DMS 273 treated with DMSO at 0.1 percent for 48 hours (cell line): Measurements from ENCODE around the gene RUNX1.

Source experiments
- DNase-seq: peaks from one replicate; lab custom pipeline; 2025; lab: John Stamatoyannopoulos, UW

RUNX1 gene

DNA sequence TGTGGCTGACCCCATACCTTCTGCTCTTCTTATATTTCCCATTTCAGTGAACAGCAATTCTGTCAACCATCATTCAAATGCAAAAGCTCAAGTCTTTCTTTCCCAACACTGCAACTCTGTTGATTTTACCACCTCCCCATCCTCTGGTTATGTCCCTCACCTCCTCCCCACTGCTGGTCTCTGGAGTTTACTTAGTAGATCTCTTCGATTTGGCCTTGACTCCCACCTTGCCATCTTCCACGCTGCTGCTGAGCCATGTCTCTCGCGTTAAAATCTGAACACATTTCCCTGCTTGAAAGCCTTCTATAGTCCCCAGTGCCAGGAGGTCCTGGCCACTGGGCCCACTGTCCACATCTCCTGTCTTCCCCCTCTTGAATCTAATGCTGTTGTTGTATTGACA, 125.5 kb downstream of the RUNX1 start:
- DNase-seq = no peak

DNA sequence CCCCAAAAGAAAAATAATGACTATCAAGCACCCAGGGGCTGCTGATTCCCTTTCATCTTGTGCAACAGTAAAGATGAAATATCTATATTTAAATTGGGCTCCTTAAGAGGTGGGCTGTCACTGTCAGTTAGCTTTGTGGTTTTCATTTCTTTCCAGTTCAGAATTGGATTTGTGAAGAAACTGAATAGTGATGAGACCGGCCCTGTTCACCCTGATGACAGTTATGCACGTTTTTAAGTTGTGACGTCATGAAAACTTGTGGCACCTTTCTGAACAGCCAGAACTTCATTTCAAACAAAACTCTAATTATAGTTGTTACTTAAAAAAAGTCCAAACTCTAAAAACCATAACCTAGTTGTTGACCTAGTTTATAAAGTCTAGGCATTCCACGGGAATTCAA, 125.9 kb downstream of the RUNX1 start:
- DNase-seq = no peak

DNA sequence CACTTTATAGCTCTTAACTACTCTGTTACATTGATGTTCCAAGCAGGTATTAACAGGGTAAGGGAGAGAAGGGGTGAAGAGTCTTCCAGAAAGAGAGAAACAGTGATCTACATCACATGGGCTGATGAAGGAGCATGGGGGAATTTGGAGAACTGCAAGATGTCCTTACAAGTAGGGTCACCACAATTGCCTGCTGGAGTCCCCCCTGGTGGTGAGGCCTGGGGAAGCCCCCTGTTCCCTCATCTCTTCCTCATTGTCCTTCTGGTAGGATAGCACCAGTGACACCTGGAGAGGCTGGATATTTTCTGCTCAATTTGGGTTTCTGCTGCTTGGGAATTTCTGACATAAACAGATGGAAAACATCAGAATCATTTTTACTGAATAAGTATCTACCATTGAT, 126.6 kb downstream of the RUNX1 start:
- DNase-seq = no peak

DNA sequence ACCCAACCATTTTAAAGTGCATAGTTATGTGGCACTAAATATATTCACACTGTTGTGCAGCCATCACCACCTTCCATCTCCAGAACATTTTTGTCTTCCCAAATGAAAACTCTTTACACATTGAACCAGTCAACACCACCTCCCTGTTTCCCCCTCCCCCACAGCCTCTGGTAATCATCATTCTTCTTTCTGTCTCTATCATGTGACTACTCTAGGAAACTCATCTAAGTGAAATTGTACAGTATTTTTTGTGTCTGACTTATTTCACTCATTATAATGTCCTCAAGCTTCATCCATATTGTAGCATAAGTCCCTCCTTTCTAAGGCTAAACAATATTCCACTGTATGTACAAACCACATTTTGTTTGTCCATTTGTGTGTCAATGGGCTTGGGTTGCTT, 128.0 kb downstream of the RUNX1 start:
- DNase-seq = no peak

DNA sequence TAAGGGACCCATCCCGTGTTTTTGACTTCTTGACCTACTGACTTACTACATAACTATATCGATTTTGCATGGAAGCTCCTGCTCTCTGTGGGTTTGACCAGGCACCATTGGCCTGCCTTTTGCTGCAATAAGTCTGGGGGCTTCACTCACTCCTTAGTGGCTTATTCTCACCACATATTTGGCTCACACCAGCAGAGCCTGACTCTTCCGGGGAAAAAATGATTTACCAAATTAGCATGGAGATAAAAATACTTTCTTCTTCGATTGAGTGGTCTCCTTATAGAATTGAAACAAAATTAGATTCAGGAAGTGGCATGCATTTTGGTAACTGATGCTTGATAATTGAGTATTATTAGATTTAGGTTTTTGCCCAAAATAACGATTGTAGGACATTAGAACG, 129.7 kb downstream of the RUNX1 start:
- DNase-seq = no peak

DNA sequence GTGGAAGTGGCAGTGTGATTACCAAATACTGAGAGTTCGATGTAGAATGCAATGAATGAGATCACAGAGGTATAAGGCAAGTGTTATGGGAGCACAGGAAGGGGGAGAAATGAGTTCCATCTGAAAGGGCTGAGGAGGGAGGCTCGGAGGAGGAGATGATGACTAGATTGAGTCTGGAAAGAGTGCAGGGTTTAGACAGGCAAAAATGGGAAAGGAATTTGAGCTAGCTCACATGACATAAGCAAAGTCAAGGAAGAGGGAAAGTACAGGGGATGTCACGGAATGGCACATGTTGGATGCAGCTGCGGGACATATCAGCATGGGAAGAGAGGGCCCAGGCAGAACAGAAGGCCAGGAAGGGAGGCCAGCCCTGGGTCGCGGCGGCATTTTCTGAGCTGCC, 132.7 kb downstream of the RUNX1 start:
- DNase-seq = no peak

DNA sequence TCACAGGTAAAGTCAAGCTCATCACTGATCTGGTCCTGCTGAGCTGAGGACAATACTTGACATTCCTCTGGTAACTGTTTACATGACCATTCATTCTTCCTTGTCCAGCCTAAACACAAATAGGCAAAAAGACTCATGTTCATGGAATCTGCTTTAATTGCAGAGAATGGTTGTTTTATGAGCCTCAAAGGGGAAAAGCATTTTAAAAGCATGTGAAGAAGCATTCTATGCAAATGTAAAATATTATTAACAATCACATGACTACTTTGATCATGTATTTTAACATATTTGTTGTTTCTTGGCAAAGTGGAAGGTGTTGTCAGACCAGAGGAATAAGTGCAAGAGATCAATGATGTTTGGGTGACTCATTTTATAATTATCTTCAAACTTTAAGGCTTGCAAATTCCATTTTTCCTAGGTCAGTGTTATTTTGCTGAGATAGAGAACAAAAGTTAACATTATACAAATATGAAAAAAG, 133.7 kb downstream of the RUNX1 start:
- no peak for DNase-seq

DNA sequence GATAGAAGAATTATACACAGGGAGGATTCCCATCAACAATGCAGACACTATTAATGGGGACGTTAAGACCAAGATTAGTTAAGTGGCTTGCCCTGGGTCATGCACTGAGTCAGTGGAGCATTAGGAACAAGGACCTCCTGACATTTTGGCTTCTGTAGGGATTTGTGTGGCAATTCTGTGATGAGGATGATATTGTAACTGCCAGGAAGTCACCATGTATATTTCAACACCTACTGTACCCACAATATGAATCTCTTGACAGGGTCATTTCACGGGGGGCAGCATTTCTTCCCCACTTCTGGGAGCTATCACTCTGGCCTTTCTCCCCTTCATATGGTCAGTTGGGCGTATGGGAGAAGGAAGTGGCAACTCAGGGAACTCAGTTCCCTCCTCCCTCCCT, 134.9 kb downstream of the RUNX1 start:
- no peak for DNase-seq

DNA sequence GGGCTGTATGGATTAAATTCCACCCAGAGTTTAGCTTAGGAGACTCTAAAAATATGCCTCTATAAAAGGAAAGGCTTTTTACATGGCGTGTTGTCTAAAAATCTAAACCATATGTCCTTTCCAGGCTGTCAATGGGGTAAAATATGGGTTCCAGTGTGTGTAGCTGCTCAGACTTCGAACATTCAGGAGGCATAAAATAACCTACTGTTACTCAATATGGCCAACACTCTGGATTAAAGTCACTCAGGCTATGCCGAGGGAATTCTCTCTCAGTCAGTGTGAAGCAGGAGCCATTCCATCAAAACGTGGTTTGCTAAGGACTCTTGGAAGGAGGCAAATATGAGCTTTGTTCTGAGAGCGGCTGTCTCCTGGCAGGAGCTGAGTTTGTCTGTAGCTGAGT, 135.3 kb downstream of the RUNX1 start:
- no peak for DNase-seq

DNA sequence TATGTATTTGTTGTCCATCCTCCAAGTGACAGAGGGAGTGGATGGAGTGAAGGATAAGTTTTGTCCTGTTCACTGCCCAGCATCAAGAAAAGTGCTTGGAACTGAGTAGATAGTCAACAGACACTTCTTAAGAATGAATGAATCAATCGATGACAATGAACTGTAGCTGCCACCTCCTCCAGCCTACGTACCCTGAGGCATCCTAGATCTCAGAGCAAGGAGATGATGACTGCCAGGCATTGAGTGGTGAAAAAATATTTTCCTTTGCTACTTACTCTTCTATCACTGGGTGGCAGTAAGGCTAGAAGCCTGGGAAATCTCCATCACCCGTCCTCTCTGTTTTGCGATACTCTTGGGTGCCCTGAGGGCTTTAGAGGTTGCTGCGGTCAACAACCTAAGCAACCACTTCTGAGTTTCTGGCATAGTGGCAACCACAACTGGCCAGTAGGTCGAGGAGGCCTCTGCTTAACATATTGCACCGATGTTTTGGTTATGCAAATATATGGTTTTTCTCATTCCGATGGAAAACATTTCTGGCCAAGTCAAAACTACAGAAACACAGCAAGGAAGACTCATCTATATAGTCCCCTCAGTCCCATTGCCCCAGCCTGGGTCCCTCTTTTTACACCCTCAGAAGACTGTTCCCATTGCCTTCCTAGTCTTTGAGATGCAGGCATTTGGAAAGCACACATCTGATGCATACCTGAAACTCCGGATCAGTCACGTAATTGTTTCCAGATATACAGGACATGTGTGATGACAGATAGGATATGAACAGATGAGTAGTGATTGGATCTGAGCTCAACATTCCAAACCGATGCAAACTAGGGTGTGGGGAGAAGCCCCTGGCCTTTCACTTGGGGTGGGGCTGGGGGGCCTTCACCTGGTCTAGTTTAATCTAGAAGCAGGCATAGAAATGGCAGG, 136.8 kb downstream of the RUNX1 start:
- no peak for DNase-seq

DNA sequence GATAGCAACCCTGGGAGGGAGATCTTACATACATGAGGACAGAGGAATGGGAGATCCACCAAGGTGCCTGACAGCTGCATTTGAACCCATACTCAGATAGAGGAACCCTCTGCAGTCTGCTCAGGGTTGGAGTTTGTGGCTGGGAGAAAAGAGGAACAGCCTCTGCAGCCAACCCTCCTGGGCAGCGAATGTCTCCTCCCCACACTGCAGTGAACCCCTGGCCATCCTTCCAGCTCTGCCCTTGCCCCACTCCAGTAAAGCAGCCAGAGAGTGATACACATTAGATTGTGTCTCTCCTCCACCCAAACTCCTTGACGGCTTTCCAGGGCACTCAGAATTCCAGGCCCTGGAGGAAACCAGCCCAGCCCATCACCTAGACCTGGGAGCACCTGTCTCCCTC, 137.7 kb downstream of the RUNX1 start:
- DNase-seq = no peak

DNA sequence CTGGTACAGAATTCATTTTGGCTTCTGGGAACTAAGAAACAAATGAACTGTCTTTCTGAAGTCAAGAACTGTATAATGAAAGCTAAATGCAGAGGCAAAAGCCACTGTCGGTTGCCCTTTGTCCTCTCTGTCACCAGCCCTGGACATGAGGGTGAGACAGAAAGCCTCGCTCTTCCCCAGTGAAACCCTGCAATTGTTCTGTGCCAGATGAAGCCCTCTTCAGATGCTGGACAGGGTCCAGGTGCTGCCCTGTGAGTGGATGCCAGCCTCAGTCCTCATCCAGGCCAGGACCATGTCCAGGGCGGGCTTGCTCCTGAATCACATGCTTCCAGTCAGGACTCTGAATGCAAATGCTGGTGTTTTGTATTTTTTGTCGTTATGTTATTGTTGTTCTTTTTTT, 138.7 kb downstream of the RUNX1 start:
- no peak for DNase-seq

DNA sequence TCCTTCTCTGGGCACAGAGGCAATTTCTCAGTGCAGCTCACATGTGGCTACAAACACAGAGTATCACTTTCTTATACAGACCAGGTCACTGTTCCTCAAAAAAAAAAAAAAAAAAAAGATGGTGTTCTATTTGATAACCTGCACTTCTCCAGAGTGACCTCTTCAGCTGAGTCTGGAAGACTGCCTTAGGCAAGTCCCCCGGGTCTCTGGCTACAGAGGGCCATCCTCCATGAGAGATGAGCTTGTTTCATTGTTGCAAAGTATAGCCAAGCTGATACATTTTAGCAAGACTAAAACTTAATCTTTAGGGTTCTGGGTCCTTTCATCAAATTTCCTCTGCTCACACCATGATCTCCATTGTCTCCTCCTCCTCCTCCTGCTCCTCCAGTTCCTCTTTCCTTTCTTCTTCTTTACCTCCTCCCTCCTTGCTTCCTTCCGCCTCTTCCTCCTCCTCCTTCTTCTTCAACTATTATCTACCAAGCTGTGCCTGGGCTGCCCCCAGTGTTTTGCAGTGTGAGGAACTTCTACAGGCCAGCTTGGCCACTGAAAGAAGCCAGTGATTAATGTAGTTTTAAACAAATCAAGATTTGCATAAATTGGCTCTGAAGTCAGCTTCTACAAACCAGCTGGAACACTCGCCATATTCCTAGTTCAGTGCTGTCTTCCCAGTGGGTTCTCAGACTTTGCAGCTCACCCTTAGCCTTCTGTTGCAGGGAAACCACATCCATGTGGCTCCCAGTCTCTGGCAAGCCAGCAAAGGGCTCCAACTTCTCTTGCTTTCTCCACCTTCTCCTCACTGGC, 139.4 kb downstream of the RUNX1 start:
- DNase-seq = no peak

DNA sequence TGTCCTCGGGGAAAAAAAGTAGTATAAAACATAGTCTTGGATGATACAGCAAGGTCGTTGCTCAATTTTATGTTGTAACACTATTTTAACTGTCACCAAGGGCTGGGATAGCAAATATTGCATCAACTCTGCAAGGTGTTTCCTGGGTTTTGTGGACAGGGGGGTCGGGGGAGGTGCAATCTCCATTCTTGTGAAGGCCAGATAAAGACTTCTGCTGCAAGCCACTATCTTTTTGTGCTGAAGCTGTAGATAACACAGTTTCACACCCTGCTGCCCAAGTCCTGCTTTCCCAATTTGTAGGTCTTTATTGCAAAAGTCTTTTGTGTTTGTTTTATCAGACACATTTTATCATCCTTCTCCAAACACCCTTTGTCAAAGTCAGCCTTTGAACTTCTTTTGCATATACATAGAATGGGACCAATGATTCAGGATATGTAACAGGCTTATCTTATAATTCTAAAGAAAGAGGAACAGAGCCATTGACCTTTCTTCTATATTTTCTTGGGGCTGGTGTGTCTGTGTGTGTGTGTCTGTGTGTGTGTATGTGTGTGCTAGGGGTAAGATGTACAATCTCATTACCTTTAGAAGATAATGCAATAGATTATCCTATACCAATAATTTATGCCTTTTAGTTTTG, 140.6 kb downstream of the RUNX1 start:
- DNase-seq = no peak

DNA sequence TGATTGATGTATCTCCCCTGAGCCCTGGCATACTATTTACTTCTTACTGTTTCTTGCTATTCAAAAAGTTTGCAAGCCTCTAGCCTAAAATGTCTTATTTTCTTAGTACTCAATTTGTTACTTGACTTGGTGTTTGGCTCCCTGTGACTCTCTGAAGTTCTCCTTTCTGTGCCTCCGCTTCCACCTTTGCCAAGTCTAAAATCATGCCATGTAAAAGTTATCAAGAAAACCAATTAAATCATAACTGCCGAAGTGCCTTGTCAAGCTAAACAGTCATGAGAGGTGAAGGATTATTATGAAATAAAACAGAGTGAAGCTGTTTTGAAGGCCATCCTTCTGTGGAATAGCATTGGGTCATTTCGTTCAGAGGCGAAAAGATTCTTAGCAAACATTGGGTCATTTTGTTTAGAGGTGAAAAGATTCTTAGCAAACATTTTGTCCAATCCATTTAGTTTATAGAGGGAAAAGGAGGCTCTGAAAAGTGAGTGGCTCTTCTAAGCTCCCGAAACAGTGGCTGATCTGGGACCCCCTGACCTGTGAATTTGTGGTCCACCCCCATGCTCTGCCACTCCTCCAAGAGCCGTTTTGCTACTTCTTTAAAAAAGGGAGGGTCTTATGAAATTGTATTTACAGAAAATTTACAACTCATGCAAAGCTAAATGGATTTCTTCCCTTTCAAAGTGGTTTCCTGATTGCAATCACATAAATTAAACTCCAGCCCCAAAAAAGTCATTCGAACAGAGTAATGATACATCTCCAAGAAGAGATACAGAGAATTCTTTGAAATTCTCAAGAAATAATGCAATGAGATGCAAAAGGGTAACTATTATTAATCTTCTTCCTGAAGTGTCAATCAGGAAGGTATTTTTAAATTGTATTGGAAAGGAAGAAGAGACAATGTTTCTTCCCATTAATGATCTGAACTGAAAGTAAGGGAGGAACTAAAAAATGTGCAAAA, 141.4 kb downstream of the RUNX1 start:
- DNase-seq = no peak

DNA sequence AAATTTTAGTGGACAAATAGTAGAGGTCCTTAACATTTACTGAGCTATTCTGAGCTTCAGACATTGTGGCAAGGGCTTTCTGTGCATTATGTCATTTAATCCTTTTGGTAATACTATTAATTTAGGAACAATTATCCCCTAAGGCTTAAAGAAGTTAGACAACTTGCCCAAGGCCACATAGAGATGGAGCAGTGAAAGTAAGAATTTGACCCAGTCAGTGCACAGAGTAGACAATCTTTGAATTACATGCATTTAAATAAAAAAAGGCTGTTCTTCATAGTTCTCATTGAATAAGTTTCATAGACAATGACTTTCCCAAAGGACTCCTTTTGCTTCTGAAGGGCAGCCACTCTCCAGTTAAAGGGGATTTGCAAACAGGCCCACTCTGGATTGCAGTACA, 142.7 kb downstream of the RUNX1 start:
- DNase-seq = no peak

DNA sequence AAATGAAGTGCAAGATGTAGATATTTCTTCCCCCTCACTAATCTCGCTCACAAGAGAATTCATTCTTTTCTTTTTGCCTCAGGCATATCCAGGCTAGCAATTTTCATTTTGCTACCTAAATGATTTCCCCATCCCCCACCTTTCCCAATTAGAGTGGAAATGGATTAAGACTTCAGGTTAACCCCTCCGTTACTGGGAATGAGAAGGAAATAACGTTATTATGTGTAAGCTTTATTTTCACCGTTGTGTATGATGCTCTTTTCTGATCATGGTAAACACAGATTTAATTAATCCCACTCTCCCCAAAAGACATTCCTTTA, 143.9 kb downstream of the RUNX1 start:
- no peak for DNase-seq

DNA sequence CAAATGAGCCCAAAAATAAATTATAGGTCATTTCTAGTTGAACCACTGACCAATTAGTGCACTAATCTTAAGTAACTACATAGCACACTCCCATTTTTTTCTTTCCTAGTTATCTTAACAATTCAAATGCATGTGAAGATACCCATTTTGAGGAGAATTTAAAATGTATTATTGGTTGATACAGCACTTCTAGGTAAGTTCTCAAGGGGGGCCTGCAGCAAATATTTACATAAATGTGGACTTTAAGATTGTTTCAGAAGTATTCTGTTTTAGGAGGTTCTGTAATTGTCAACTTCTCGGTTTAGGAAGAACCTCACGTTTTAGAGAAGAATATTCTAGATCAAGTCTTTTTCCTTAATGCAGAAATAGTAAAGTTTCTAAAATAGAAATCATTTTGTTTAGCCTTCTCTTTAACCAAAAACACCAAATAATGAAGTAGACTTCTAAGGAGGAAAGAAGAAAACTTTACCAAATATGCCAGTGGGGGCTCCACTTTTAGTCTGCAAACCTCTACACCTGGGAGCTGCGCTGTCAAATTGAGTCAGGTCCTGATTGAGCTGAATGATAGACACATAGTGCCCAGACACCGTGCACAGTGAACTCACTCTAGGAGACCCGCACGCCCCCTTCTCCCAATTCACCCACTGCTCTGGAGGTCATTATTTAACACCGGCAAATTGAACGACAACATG, 144.4 kb downstream of the RUNX1 start:
- no peak for DNase-seq

DNA sequence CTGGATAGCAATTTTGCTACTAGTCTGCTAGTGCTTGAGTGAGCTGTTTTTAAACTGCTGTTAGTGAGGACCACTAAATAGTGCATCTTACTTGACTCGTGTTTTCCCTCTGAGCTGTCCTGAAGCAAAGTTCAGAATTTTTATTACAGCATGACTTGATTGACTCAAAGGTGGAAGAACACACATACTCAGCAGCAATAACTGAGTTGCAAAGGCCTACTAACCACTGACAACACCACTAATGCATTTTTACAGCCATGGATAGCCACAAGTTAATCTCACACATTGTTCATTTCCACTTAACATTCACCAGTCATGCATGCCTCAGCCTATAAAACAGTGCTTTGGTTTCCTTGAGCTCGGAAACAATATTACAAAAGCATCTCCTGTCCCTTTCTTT, 148.7 kb downstream of the RUNX1 start:
- no peak for DNase-seq

DNA sequence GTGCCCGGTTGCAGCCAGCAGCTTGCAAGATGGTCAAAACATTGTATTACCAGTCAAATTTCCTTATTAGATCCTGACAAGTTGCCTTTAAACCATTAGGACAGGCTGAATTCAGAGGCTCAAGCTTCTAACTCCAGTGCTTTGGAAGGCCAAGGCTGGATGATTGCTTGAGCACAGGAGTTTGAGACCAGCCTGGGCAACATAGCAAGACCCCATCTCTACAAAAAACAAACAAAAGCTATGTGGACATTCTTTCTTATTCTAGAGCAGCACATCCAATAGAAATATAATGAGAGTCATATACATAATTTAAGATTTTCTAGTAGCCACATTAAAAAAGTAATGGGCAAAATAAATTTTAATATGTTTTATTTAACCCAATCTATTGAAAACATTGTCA, 149.3 kb downstream of the RUNX1 start:
- DNase-seq = no peak

DNA sequence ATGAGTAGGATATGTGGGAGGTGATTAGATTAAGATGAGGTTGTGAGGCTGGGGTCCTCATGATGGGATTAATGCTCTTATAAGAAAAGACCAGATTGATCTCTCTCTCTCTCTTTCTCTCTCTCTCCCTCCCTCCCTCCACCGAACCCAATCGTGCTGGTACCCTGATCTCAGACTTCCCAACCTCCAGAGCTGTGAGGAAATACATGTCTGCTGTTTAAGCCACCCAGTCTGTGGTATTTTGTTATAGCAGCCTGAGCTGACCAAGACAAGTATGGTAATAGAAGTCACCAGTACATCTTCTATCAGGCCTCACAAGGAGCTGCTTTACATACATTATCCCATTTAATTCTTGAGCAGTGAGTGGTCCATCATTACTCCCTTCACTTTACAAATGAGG, 149.8 kb downstream of the RUNX1 start:
- DNase-seq = no peak
